Endothelial cell of umbilical vein (primary cell): ENCODE results near the gene SCRN1. TPM values are rescaled to one million over a fixed set of nuclear protein-coding genes. Genes with fewer than 3 reads are reported as not detected.

Experiments used
- BruUV-seq: library from RNA; stranded (reverse); fragments of 400-500 nt; replicated peaks from 2 replicates; lab custom pipeline; 2021; lab: Mats Ljungman, UMichigan
- CTCF ChIA-PET: fragments of 300-600, 350-600 bp; sonication (Branson Sonifier 250); formaldehyde crosslinking; loops from one replicate; lab custom pipeline; 2021; ENCODE audit warnings: antibody characterized with exemption, inconsistent platforms; lab: Charles Lee
- POLR2A ChIA-PET: fragments of 300-600, 350-600 bp; sonication (Branson Sonifier 250); formaldehyde crosslinking; loops from one replicate; lab custom pipeline; 2021; ENCODE audit warnings: antibody characterized with exemption, inconsistent platforms; lab: Charles Lee
- DNase-seq: peaks from one replicate; pipeline ENCODE4 v3.0.0-alpha.2; 2011; ENCODE audit warnings: low read depth, low spot score
- FAIRE-seq: peaks from 2 replicates; lab custom pipeline; 2011; peaks lifted over from hg19 to GRCh38; lab: Jason Lieb, UNC
- H2AFZ ChIP-seq: 2 replicates; pipeline ENCODE4 v1.6.0; 2012; ENCODE audit warnings: low read depth, low read length, control low read depth, inconsistent platforms
- H3K27ac ChIP-seq: 2 replicates; pipeline ENCODE4 v1.5.1; 2011; ENCODE audit warnings: low read depth, mild to moderate bottlenecking, control low read depth, low read length, moderate library complexity; ENCODE audit not compliant: insufficient read depth
- H3K27me3 ChIP-seq, 2 experiments: 2 replicates each; pipeline versions ENCODE4 v1.6.0 to v1.6.1; 2011; ENCODE audit warnings: low read length in 2 of 2, mixed read lengths in 1 of 2; ENCODE audit not compliant: control insufficient read depth in 2 of 2, insufficient read depth in 2 of 2
- H3K36me3 ChIP-seq, 2 experiments: 2 replicates in 1 of 2; 3 replicates in 1 of 2; pipeline ENCODE4 v1.5.1; 2011; ENCODE audit warnings: low read length in 2 of 2, mild to moderate bottlenecking in 1 of 2, moderate library complexity in 1 of 2; ENCODE audit not compliant: control insufficient read depth in 2 of 2, insufficient read depth in 2 of 2; ENCODE audit errors: extremely low read depth in 1 of 2
- H3K4me1 ChIP-seq: 3 replicates; pipeline ENCODE4 v1.5.1; 2011; ENCODE audit warnings: mild to moderate bottlenecking, low read length; ENCODE audit not compliant: control insufficient read depth, insufficient read depth; ENCODE audit errors: extremely low read depth
- H3K4me2 ChIP-seq: 2 replicates; pipeline ENCODE4 v1.6.1; 2011; ENCODE audit warnings: low read length, control low read depth, mixed read lengths; ENCODE audit not compliant: insufficient read depth
- H3K4me3 ChIP-seq, 3 experiments: fragments of 200-600 bp in 1 of 3; sonication (generic), shearing (Covaris generic) in 1 of 3; replicated peaks in 1 of 3; 2 replicates each; pipeline ENCODE4 v1.5.1; 2011 to 2016; ENCODE audit warnings: control low read depth in 3 of 3, low read length in 3 of 3, mild to moderate bottlenecking in 2 of 3, inconsistent platforms in 1 of 3, low read depth in 1 of 3, moderate library complexity in 1 of 3; ENCODE audit not compliant: insufficient read depth in 1 of 3
- H3K79me2 ChIP-seq: 2 replicates; pipeline ENCODE4 v1.6.0; 2012; ENCODE audit warnings: low read length, inconsistent platforms; ENCODE audit not compliant: control insufficient read depth, insufficient read depth
- H3K9ac ChIP-seq: replicated peaks from 2 replicates; pipeline ENCODE3; 2011; ENCODE audit warnings: low read length, control low read depth; ENCODE audit not compliant: insufficient read depth; ENCODE audit errors: extremely low read depth
- H3K9me1 ChIP-seq: replicated peaks from 3 replicates; pipeline ENCODE4 v1.6.0; 2011; ENCODE audit warnings: mild to moderate bottlenecking, low read length; ENCODE audit not compliant: control insufficient read depth, insufficient read depth; ENCODE audit errors: extremely low read depth
- H3K9me3 ChIP-seq: replicated peaks from 2 replicates; pipeline ENCODE4 v1.5.1; 2012; ENCODE audit warnings: low read length, inconsistent platforms; ENCODE audit not compliant: control insufficient read depth, insufficient read depth
- H4K20me1 ChIP-seq: replicated peaks from 2 replicates; pipeline ENCODE3; 2011; ENCODE audit warnings: mild to moderate bottlenecking, low read length; ENCODE audit not compliant: control insufficient read depth, insufficient read depth; ENCODE audit errors: extremely low read depth
- CTCF ChIP-seq, 2 donors: IDR thresholded peaks; 1 replicate in 1 of 2; 2 replicates in 1 of 2; pipeline ENCODE4 v1.5.1; 2011; ENCODE audit warnings: low read length in 2 of 2, mild to moderate bottlenecking in 2 of 2, moderate library complexity in 2 of 2, control low read depth in 1 of 2, inconsistent platforms in 1 of 2, low read depth in 1 of 2; ENCODE audit not compliant: insufficient read depth in 1 of 2; ENCODE audit errors: extremely low read depth in 1 of 2
- EZH2 ChIP-seq: IDR thresholded peaks from 2 replicates; pipeline ENCODE4 v1.6.1; 2012; ENCODE audit warnings: borderline replicate concordance, low read depth, mild to moderate bottlenecking, moderate library complexity, low read length, inconsistent platforms; ENCODE audit not compliant: severe bottlenecking
- FOS ChIP-seq: IDR thresholded peaks from 2 replicates; pipeline ENCODE4 v1.6.1; 2011; ENCODE audit warnings: mild to moderate bottlenecking, low read length, moderate library complexity, borderline replicate concordance; ENCODE audit not compliant: insufficient read depth
- GATA2 ChIP-seq: IDR thresholded peaks from 2 replicates; pipeline ENCODE4 v1.7.0; 2011; ENCODE audit warnings: low read depth, mild to moderate bottlenecking, moderate library complexity, mixed read lengths, low read length; ENCODE audit not compliant: insufficient read length, insufficient read depth
- JUN ChIP-seq: IDR thresholded peaks from 2 replicates; pipeline ENCODE4 v1.6.1; 2011; ENCODE audit warnings: borderline replicate concordance, low read depth; ENCODE audit not compliant: insufficient read length, insufficient read depth
- MAX ChIP-seq: IDR thresholded peaks from 2 replicates; pipeline ENCODE4 v1.6.1; 2011; ENCODE audit not compliant: insufficient read depth, insufficient read length
- MYC ChIP-seq: IDR thresholded peaks from one replicate; pipeline ENCODE4 v1.6.1; 2011; ENCODE audit warnings: mild to moderate bottlenecking, low read depth, low read length
- POLR2A ChIP-seq: IDR thresholded peaks from 2 replicates; pipeline ENCODE4 v1.6.1; 2012; ENCODE audit warnings: low read depth, mild to moderate bottlenecking, control low read depth, low read length
- POLR2AphosphoS5 ChIP-seq: IDR thresholded peaks from 2 replicates; pipeline ENCODE4 v1.6.1; 2012; ENCODE audit warnings: low read depth, mild to moderate bottlenecking, control low read depth, low read length, moderate library complexity; ENCODE audit not compliant: insufficient read depth
- dilution Hi-C: fragments of 300-500 bp; cut with MboI; formaldehyde crosslinking; loops from one replicate; pipeline ENCODE4 v1.15.0; 2019; ENCODE audit warnings: low sequenced_read_pairs; ENCODE audit not compliant: extremely low pct_ligation_motif_present
- intact Hi-C: fragments of 100-400 bp; cut with micrococcal nuclease; formaldehyde crosslinking; loops from one replicate; pipeline ENCODE4 v1.10.0; 2022
- polyA plus RNA-seq, 4 experiments: library from polyadenylated mRNA; depleted of rRNA in 3 of 4; stranded (reverse) in 3 of 4; unstranded in 1 of 4; fragments of >200 nt; gene quantifications; 2 replicates each; pipeline versions ENCODE4 v1.2.1 to v1.2.3, GENCODE V29; 2011 to 2012; ENCODE audit warnings: missing spikeins in 1 of 4
- total RNA-seq: library from RNA; stranded (reverse); gene quantifications from 2 replicates; pipeline ENCODE4 v1.2.3, GENCODE V29; 2021

The SCRN1 gene
- total and polyA plus RNA-seq, 2 donors (not counting 3 experiments of a cell fraction or from before 2014, with no cell fraction given), result 57.0 to 127 TPM

GRCh38 chr7:30034501-30034900, 44.9 kb upstream of the SCRN1 start:
- Histone ChIP-seq H3K27ac (no peak overlapping the region), H3K9me1 (no peaks in the 10 kb centered on the region), H3K4me3 (no peak overlapping the region), H4K20me1 (peaks cover 16% of the 10 kb centered on the region), H3K36me3 (no peaks in the 10 kb centered on the region), H3K9me3 (no peaks in the 10 kb centered on the region), H2AFZ (no peak overlapping the region), H3K4me2 (no peak overlapping the region), H3K4me1 (peaks cover 12% of the 10 kb centered on the region), H3K27me3 (no peaks in the 10 kb centered on the region), H3K9ac (no peak overlapping the region), H3K79me2 (peaks cover 16% of the 10 kb centered on the region)
- BruUV-seq, result no TSS peak
- POLR2A ChIA-PET, result no interaction called here
- dilution Hi-C loops, result no loop called here
- CTCF ChIA-PET, result interaction anchor here (0.6 to 1.3 kb wide), 2 partner anchors 27 to 82 kb away, joined by 3 to 4 read pairs; no protein-coding TSS in a partner anchor
- no peak for DNase-seq
- intact Hi-C loops, result no loop called here
- no peak for FAIRE-seq
- TF ChIP-seq POLR2A (no peak), JUN (no peak), MAX (no peak), GATA2 (no peak), CTCF (IDR thresholded peaks at IDR 0.05; ENCODE audit: extremely low read depth in 1 of 2, insufficient read depth in 1 of 2, low read depth in 1 of 2, low read length in 2 of 2) (no peak), FOS (no peak), POLR2AphosphoS5 (no peak), EZH2 (no peak), MYC (no peak)
